Measurements from ENCODE around the gene CASP1.
"Not testable (repeated sequence)": the region's sequence is repeated elsewhere in the genome, so short reads cannot be mapped to it uniquely, and the experiment has no call there.

Gene CASP1

DNA sequence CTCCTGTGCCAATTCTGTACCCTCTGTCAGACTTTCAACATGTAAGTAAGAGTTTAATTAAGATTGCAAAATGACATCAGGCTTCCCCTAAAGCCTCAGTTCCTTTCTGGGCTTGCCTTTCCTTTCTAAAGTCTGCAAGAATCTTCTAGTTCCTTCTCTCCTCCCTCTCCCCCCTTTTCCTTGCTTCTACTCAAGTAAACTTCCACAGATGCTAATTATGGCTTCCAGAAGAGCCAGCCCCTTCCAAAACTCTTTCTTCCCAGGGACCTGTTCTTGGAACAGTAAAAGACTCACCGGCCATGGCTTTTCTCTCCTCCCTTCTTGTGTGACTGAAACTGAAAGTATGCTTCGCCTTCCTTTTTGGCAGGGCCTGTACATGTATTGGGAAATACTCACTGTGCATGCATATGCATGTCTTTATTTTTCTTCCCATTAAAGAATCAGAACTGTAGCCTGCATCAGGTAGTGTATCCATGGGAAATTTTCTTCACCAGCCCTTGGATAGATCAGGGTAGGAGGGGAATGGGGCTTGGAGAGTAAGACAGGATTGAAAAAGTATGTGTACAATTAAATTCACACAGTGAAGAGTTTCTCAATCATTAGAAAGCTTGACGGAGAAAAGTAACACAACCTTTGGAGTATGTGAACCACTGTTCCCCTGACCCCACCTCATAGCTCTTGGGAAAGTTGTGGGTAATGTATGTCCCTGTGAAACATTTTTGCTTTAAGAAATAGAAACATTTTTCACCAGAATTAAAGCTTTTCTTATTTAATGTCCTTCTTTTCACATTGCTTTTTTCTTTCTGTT is at the start of gene CASP1:
Gene CASP1 (minus strand): TSS at position 332 of the 808 bp plus-strand sequence. CDS start 31 bp downstream, at position 301.
- DNase-seq (ENCODE audit: low read depth in 2 of 2): no peak

DNA sequence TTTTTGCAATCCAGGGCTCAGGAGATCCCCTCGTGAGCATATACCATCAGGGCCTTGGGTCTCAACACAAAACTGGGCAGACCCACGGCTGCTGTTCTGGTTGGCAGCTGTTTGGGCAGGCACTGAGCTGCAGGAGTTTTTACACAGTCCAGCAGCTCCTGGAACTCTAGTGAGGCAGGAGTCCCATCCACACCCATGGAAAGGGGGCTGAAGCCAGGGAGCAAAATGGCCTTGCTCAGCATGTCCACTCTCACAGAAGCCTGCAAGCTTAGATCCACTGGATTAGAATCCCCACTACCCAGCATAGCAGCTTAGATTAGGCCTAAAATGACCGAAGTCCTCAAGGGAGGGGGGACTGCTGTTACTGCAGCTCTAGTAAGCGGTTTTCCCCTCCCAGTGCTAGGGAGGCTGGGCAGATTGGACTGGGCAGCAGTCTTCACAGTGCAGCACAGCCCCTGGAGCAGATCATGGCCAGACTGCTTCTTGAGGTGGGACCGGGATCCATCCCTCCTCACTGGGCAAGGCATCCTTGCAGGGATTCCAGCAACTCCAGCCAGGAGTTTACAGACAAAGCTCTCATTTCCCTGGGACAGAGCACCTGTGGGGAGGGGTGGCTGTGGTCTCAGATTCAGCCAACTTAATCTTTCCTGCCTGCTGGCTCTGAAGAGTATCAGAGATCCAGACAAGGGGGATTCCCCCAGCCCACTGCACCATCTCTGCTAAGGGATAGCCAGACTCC is 46.6 kb upstream of the CASP1 start:
- DNase-seq (ENCODE audit: low read depth in 2 of 2): no peak

DNA sequence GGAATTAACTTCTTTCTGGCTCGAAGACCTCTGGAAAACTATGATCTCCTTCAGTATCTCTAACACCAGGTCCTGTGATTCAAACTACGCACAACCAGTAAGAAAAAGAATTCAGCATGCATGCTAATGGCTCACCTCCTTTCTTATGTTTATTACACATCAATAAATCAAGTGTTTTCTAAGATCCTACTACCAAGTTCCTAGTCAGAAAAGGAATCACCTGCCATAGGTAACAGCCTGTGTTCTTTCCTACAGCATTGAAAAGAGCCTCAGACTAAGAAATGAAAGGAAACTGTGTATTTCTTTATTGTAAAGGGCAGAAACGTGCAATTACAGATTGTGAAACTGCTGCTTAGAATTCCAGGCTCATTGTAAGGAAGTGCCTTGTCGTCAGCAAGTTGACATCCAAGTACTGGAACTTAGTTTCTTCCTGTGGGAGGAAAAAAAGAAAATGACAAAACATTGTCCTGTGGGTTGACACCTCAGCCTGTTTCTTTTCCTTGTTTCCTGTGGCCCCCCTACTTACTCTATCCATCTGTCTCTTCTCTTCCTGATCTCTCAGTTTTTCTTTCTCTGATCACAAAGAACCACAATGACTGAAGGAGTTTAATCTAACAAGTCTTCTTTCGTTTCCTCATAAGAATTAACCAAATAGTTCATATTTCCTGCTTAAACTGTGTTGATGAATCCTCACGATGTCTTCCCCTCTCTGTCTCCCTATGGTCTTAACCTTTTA is 45.4 kb upstream of the CASP1 start:
- DNase-seq (ENCODE audit: low read depth in 2 of 2): not testable (repeated sequence)

DNA sequence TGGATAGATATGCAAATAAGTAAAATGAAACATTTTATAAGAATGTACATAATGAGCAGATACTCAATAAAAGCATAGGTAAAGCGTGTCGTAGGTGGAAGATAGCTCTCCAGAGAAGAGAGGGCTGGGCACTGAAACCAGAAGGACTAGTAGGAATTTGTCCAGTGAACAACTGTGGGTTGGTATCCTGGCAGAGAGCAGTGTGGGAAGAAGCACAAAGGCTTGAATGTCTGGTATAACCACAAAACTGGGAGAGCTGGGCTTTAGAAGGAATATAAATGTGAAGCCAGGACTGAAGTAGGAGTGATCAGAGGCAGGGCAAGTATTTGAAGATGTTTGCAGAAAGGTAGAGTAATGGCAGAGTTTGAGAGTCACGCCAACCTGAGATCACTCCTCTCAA is 43.3 kb upstream of the CASP1 start:
- no peak for DNase-seq (ENCODE audit: low read depth in 2 of 2)

DNA sequence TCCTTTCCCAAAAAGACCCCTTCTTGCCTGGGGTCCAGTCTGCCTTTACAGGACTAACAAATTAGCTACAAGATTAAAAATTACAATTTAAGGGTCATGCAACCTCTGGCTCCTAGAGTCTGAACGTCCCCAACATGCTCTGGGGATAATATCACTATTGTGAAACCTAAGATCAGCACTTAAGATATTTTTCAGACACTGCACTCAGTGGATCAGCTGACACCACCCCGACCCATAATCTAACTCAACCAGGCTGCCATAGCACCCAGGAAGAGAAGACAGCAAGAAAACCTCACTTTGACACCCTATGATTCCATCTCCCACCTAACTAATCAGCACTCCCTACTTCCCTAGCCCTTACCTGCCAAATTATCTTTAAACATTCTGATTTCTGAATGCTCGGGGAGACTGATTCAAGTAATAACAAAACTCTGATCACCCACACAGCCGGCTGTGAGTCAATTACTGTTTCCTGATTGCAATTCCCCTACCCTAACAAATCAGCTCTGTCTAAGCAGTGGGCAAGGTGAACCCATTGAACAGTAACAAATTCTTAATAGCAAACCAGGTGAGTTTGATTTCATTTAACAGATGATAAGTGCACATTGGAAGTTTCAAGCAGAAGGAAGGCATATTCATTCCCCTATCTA is 42.3 kb upstream of the CASP1 start:
- DNase-seq (ENCODE audit: low read depth in 2 of 2): peak in 1 of 2 donors; percentile 28

DNA sequence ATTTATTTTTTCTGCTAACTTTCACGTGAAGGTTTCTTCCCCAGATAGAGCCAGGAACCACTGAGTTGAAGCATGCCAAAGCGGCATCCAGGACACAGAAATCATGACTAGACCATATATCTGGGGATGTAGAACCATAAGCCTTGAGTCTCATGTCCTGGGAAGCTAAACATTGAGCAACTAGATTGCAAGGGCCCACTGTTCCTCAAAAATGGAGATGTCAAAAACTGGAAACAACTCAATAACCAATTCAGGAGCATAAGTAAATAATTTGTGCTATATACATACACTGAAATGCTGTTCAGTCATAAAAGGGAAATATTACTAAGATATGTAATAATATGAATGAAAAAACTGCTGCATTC is 39.2 kb upstream of the CASP1 start:
- DNase-seq (ENCODE audit: low read depth in 2 of 2): no peak

DNA sequence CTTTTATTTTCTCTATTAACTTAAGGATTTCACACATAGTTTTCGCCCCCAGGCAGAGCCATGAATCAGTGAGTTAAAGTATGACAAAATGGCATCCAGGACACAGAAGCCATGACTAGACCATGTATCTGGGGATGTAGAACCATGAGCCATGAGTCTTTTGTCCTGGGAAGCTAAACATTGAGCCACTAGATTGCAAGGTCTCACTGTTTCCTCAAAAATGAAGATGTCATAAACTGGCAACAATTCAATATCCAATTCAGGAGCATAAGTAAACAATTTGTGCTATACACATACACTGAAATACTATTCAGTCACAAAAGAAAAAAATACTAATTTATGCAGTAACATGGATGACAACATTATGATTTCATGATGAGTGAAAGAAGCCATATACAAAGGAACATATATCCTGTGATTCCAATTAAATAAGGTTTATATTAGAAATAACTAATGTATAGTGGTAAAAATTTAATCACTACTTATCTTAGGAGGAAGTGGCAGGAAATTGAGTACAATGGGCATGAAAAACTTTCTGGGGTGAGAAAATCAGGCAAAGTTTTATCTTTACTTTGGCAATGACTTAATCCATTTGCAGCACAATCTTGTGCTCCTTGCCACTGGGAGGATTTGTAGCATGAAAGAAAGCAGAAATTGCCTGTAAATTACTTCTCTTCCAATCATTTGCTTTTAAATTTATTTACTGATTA is 38.7 kb upstream of the CASP1 start:
- DNase-seq (ENCODE audit: low read depth in 2 of 2): no peak

DNA sequence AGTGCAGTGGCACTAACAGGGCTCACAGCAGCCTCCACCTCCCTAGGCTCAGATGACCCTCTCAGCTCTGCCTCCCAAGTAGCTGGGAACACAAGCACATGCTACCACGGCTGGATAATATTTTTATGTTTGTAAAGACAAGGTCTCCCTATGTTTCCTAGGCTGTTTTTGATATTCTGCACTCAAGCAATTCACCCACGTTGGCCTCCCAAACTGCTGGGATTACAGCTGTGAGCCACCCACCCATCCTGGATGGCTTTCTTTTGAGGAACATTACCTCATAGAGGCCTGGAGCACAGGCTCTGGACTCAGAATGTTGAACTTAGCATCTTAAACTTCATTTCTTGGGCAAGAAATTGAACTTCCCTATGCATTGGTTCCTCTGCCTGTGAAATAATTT is 37.1 kb upstream of the CASP1 start:
- DNase-seq (ENCODE audit: low read depth in 2 of 2): not testable (repeated sequence)

DNA sequence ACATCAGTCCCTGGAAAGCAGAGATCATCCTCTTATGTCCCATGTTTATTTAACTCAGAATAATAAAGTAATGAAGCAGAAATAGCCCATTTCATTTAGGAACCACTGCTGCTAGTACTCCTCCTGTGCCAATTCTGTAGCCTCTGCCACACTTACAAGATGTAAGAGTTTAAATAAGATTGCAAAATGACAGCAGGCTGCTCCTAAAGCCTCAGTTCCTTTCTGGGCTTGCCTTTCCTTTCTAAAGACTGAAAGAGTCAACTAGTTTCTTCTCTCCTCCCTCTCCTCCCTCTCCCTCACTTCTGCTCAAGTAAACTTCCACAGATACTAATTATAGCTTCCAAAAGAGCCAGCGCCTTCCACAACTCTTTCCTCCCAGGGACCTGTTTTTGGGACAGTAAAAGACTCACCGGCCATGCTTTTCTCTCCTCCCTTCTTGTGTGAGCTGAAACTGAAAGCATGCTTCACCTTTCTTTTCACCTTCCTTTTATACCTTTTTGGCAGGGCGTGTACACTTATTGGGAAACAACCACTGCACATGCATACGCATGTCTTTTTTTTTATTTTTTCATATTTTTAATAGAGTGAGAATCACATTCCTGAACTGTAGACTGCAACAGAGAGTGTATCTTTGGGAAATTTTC is 36.3 kb upstream of the CASP1 start:
- no peak for DNase-seq (ENCODE audit: low read depth in 2 of 2)

DNA sequence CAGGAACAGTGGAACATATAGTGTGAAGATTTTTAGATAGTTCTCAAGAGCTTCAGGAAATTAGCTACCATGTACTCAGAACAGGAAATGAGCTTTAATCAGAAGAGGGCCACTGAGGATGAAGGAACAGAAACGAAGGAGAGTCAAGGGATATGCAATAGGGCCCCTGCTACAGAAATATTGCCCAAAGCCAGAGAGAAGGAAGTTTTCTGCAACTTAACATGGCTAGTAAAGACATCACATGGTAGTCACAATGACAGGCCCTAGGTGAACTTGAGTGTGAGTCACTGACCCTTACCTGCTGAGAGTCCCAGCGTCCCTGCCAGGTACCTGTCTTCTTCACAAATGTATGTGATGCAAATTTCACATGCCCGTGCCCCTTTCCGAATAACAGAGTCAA is 35.4 kb upstream of the CASP1 start:
- DNase-seq (ENCODE audit: low read depth in 2 of 2): no peak

DNA sequence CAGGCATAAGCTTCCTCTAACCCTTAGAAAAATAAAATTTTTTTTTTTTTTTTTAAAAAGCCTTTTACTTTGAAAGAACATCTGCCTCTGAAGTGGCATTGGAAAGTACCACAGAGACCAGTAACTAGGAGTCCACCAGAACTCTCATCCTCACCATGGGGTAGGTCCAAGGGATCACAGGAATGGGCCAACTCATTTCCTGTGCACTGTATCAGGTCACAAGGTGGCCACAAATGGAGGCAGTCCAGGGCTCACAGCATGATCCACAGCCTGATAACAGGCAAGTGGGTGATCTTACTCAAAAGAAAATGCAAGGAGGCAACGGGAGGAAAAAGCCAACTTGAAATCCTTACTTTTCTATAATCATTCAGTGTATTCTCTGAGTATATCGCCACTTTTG is 34.8 kb upstream of the CASP1 start:
- DNase-seq (ENCODE audit: low read depth in 2 of 2): not testable (repeated sequence)

DNA sequence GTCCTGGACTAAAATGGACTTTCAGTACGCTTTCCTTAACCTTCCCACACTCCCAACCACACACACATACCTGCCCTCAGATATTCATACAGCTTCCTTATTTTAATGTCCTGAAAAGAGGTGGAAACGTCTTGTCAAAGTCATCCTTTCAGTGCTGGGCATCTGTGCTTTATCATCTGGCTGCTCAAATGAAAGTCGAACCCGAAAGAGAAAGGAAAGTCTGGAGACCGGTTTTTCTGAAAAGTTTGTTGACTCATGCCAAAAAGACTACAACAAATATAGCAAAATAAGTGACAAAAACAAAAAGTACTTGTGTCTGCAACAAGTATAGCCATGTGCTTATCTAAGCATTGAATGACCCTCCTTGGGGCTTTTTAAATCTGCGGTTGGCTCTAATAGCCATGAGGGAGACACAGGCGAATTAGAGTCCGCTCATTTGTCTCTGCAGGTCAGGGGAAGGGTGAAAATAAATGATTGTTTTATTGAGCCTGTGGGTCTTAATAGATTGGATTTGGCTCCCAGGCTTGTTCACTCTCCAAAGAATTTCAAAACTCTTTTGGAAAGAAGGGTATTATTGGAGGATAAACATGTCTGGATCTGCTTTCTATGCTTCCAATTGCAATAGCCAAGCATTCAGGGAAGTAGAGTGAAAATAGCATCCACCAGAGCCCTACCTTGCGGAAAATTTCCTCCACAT is 28.4 kb upstream of the CASP1 start:
- not testable (repeated sequence) for DNase-seq (ENCODE audit: low read depth in 2 of 2)

DNA sequence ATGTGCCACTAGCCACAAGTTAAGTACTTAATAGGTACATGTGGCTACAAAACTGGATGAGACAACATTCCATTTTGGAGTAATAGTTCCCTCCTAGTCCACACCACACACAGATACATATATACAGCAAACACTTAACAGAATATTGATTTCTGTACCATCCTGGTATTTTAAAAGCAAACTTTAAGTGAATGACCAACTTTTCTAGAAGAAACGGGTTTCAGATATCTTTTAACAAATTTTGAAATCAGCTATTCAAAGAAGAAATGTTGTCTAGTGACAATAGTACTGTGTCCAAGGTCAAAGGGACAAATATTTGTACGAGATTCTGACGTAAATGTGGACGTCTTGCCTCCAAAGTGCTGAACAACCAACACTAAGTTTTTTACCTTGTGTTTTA is 22.5 kb upstream of the CASP1 start:
- DNase-seq (ENCODE audit: low read depth in 2 of 2): no peak

DNA sequence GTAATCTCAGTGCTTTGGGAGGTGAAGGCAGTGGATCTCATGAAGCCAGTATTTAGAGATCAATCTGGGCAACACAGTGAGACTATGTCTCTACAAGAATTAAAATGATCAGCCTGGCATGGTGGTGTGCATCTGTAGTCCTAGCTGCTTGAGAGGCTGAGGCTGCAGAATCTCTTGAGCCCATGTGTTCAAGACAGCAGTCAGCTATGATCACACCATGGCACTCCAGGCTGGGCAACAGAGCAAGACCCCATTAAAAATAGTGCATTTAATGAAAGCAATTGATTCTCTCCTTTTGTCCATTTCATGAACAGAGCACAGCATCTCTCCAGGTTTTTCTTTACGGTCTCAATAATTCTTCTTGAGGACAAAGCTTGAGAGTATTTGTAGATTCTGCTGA is 21.5 kb upstream of the CASP1 start:
- DNase-seq (ENCODE audit: low read depth in 2 of 2): no peak

DNA sequence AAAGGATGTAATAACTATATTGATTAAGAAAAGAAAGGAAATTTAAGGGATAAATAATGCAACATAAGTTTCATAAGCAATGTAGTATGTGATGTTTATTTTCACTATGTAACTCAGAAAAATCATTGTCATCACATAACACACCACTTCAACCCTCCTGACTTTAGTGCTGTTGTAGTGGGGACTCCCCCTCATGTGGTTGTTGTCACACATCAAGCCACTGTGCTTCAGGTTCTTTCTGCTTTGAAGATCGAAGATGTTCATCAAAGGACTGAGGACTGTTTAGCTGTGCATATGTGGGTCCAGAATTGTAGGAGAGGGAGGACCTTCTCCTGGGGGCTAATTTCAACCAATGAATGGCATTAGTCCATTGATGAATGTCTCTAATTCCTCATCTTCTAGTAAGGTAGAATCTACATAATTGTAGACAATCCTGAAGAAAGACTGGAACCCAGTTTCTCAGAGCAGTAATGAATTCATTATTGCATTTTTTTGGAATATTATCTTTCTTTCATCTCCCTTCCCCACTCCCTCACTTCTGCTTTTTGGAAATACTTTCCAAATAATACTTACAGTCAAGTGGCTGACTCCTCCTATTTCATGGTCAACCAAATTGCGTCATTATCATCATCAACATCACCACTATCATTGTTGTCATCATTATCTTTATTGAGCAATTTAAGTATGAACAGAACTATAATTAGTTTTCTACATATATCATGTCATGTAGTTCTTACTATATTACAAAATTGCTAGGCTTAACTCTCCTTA is 20.0 kb upstream of the CASP1 start:
- no peak for DNase-seq (ENCODE audit: low read depth in 2 of 2)

DNA sequence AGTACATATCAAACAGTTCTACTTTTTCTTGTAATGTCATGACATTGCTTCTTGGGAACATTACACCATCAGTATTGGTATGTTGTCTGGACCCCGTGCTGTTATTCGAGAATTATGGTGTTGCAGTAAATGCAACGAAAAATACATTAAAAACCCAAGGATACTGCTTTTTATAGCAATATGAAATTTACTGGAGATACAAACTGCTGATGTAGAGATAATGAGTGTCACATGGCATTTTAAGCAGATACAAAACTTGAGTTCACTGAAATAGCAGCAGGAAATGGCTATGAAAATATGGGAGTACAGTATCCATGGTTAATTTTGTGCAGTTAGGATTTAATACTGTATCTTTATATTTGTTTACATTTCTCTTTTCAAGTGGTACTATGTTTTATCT is 17.5 kb upstream of the CASP1 start:
- no peak for DNase-seq (ENCODE audit: low read depth in 2 of 2)

DNA sequence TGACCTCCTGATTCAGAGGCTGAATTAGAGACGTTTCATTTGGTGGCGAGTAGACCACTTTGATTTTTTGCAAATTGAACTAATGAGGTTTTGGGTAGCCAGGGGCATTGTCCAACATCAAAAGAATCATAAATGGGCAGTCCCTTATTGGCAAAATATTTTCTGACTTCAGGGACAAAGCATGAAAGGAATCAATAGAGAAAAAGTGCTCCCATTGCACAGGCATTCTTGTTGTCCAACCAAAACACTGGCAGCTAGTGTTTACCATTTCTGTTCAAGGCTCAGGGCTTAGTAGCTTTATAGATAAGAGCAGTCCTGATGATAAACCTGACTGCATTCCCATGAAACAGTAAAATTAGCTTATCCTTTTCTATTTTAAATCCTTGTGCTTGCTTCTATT is 16.6 kb upstream of the CASP1 start:
- no peak for DNase-seq (ENCODE audit: low read depth in 2 of 2)

DNA sequence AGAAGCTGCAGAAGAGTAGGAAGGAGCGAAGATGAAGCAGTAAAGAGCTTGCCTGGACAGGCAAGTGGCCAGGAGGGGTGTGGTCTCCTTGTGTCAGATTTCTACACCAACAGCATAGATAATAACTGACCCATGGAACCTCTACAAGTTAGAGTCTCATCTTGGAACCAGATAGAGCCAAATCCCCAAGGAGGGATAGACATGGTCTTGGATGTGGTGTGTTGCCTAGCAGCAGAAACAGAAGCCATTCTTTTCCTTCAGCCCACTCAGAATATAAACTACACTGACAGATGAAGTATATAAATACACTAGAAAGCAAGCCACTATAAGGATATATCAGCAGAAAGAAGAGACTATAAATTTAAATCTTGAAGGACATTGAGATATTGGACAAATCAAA is 14.5 kb upstream of the CASP1 start:
- DNase-seq (ENCODE audit: low read depth in 2 of 2): no peak

DNA sequence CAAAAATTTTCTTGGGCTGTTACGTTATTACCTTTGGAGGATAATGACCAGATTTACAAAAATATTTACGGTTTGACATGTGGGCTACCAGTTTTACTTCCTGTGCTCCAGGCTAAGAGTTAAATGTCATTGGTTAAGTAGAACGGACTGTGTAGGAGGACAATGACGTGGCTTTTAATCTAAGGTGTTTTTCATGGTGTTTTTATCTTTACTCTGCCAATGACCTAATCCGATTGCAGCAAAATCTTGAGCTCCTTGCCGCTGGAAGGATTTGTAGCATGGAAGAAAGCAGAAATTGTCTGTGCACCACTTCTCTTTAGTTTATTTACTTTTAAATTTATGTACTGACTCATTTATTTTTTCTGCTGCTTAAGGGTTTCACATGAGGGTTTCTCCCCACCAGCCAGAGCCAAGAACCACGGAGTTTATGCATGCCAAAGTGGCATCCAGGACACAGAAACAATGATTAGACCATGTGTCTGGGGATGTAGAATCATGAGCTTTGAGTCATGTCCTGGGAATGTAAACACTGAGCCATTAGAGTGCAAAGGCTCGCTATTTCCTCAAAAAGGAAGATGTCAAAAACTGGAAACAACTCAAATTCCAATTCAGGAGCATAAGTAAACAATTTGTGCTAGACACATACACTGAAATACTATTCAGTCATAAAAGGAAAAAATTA is 12.1 kb upstream of the CASP1 start:
- DNase-seq (ENCODE audit: low read depth in 2 of 2): no peak
